Stomach (tissue), 19 donors: ENCODE results near the gene IFT172. TPM values are rescaled to one million over a fixed set of nuclear protein-coding genes. Genes with fewer than 3 reads are reported as not detected.
"Not testable (repeated sequence)": the region's sequence is repeated elsewhere in the genome, so short reads cannot be mapped to it uniquely, and the experiment has no call there.

Source experiments
- DNase-seq, 2 donors: peaks; one replicate each; pipeline versions ENCODE4 v3.0.0 to v3.0.0-alpha.2; 2013 to 2019
- H3K27ac ChIP-seq, 5 donors: fragments of 200-600 bp in 4 of 5; sonication (generic) in 4 of 5; one replicate each; pipeline ENCODE4 v1.5.1; 2013 to 2019; ENCODE audit warnings: mild to moderate bottlenecking in 1 of 5, moderate library complexity in 1 of 5
- H3K27me3 ChIP-seq, 3 donors: fragments of 200-600 bp; sonication (generic); one replicate each; pipeline ENCODE4 v1.5.1; 2017 to 2019; ENCODE audit warnings: mixed run types in 1 of 3
- H3K36me3 ChIP-seq, 4 donors: fragments of 200-600 bp; sonication (generic); 1 replicate in 3 of 4; 2 replicates in 1 of 4; pipeline ENCODE4 v1.5.1; 2016 to 2019
- H3K4me1 ChIP-seq, 4 donors: fragments of 200-600 bp; sonication (generic); one replicate each; pipeline ENCODE4 v1.5.1; 2016 to 2019
- H3K4me3 ChIP-seq, 4 donors: fragments of 200-600 bp; sonication (generic) in 3 of 4; one replicate each; pipeline ENCODE4 v1.5.1; 2016 to 2019; ENCODE audit warnings: mild to moderate bottlenecking in 1 of 4
- H3K9me3 ChIP-seq, 4 donors: fragments of 200-600 bp; sonication (generic); one replicate each; pipeline ENCODE4 v1.5.1; 2016 to 2019
- EP300 ChIP-seq: sonication (generic); formaldehyde crosslinking; IDR thresholded peaks from one replicate; pipeline ENCODE4 v1.6.1; 2017; ENCODE audit warnings: antibody characterized with exemption
- POLR2A ChIP-seq, 4 donors: fragments of 450-650 bp; IDR thresholded peaks; one replicate each; pipeline ENCODE4 v1.6.1; 2016; ENCODE audit warnings: antibody characterized with exemption in 4 of 4, control low read depth in 2 of 4, mild to moderate bottlenecking in 1 of 4, moderate library complexity in 1 of 4
- POLR2AphosphoS5 ChIP-seq, 3 donors: sonication (generic); formaldehyde crosslinking; IDR thresholded peaks; one replicate each; pipeline ENCODE4 v1.6.1; 2016; ENCODE audit warnings: antibody characterized with exemption in 3 of 3
- WGBS, 5 donors: extraction: QIAGEN DNeasy Blood & Tissue Kit in 3 of 5; methylation state at CpG; one replicate each; pipeline versions ENCODE4 v1.1.5 to v1.1.7; 2013 to 2018; 5-methylcytosine and 5-hydroxymethylcytosine counted together
- intact Hi-C: fragments of 100-400 bp; cut with DNase I; formaldehyde crosslinking; loops from one replicate; pipeline ENCODE4 v1.15.1; 2023; ENCODE audit warnings: low total_unique reads
- long read RNA-seq, 10 donors: transcript quantifications; one replicate each; lab custom pipeline, GENCODE V29; 2026
- polyA plus RNA-seq, 3 donors: library from polyadenylated mRNA; stranded (reverse); fragments of 200-250 nt; gene quantifications; one replicate each; pipeline ENCODE4 v1.2.3, GENCODE V29; 2013
- total RNA-seq, 5 donors: library from RNA; depleted of rRNA; stranded (reverse); fragments of >200 nt; gene quantifications; one replicate each; pipeline versions ENCODE4 v1.1.0 to v1.2.3, GENCODE V29; 2014 to 2016
- TF ChIP-seq, protein P1 (sequence below), 7 experiments: fragments of 450-650 bp in 4 of 7; fragments of 200-600 bp in 3 of 7; sonication (generic) in 3 of 7; IDR thresholded peaks; one replicate each; pipeline ENCODE4 v1.5.1; 2016 to 2019; ENCODE audit warnings: antibody characterized with exemption in 7 of 7, control low read depth in 2 of 7, mild to moderate bottlenecking in 1 of 7
- donor health status: healthy with polysubstance abuse.
- donor health status: Bipolar disorder and iron deficiency.
- donor health status: healthy.

The IFT172 gene, protein sequence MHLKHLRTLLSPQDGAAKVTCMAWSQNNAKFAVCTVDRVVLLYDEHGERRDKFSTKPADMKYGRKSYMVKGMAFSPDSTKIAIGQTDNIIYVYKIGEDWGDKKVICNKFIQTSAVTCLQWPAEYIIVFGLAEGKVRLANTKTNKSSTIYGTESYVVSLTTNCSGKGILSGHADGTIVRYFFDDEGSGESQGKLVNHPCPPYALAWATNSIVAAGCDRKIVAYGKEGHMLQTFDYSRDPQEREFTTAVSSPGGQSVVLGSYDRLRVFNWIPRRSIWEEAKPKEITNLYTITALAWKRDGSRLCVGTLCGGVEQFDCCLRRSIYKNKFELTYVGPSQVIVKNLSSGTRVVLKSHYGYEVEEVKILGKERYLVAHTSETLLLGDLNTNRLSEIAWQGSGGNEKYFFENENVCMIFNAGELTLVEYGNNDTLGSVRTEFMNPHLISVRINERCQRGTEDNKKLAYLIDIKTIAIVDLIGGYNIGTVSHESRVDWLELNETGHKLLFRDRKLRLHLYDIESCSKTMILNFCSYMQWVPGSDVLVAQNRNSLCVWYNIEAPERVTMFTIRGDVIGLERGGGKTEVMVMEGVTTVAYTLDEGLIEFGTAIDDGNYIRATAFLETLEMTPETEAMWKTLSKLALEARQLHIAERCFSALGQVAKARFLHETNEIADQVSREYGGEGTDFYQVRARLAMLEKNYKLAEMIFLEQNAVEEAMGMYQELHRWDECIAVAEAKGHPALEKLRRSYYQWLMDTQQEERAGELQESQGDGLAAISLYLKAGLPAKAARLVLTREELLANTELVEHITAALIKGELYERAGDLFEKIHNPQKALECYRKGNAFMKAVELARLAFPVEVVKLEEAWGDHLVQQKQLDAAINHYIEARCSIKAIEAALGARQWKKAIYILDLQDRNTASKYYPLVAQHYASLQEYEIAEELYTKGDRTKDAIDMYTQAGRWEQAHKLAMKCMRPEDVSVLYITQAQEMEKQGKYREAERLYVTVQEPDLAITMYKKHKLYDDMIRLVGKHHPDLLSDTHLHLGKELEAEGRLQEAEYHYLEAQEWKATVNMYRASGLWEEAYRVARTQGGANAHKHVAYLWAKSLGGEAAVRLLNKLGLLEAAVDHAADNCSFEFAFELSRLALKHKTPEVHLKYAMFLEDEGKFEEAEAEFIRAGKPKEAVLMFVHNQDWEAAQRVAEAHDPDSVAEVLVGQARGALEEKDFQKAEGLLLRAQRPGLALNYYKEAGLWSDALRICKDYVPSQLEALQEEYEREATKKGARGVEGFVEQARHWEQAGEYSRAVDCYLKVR (N-terminal part only)
- total RNA-seq (10 to 100 TPM in 4 of 5 donors, 1 to 10 TPM in 1; 7.4 to 88.1 (median 14.0) TPM), polyA plus RNA-seq (10 to 100 TPM; 34.7 to 66.4 (median 43.9) TPM)
- long read RNA-seq, donor 1: 0 reads
- long read RNA-seq, donor 2, full-length matches to known transcripts: 3 of 3 reads
- long read RNA-seq, donor 2, partial matches to known transcripts: 0 of 3 reads
- long read RNA-seq, donor 2, other reads (novel, unspliced or antisense): 0 of 3 reads
- long read RNA-seq, donor 3: 0 reads
- long read RNA-seq, donor 4: 0 reads
- long read RNA-seq, donor 5, full-length matches to known transcripts: 1 of 1 reads
- long read RNA-seq, donor 5, partial matches to known transcripts: 0 of 1 reads
- long read RNA-seq, donor 5, other reads (novel, unspliced or antisense): 0 of 1 reads
- long read RNA-seq, donor 6: 0 reads
- long read RNA-seq, donor 7, partial matches to known transcripts: 0 of 8 reads
- long read RNA-seq, donor 7, other reads (novel, unspliced or antisense): 7 of 8 reads
- long read RNA-seq, donor 8: 0 reads
- long read RNA-seq, donor 9, partial matches to known transcripts: 0 of 2 reads
- long read RNA-seq, donor 9, other reads (novel, unspliced or antisense): 0 of 2 reads
- long read RNA-seq, donor 10: 0 reads

DNA sequence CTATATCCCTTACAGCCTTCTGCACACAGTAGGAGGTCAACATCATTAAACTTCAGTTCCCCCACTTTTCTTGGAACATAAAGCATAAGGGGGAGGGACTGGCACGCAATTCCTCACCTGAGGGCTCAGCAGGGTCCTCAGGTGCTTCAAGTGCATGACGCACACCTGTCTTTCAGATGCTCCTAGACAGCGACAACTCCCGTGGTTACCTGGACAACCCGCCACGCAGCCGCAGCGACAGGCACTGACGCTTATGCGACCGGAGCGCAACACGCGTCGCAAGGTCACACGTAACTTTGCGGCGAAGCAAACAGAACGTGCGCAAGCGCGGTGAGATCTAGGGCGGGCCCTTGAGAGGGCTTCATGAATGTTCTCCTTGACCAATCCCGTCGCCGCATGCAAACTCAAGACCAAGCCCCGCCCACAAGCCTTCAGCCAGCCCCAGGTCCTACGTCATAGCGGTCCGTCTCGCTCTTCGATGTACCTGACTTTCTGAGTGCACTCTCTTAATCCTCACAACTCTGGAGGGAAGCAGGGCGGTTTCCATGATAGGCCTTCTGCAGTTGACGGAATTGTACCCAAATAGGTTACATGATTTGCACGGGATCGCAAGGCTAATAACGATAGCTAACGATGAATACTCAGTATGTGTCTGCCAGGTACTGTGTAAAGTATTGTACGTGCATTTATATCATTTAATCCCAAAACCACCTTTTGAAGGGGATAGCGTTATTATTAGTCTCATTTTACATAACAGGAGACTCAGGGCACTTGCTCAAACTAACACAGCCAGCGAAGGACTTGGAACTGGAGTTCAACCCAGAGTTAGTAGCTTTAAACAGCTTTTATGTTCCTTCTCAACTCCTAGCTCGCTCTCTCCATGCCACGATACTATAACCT, at the start of gene IFT172:
Gene IFT172 (minus strand): TSS at position 246 of the 900 bp plus-strand sequence. CDS start 90 bp downstream, at position 156.
- Histone ChIP-seq H3K27ac (peak within 1 kb of the TSS; percentile 21 to 87 (median 77)), H3K4me1 (peaks cover 6 to 43% (median 31%) of the 10 kb centered on the region in 4 donors), H3K27me3 (peaks cover 0 to 11% (median 0%) of the 10 kb centered on the region in 3 donors), H3K36me3 (peaks cover 0 to 16% (median 6%) of the 10 kb centered on the region in 4 donors), H3K4me3 (peak within 1 kb of the TSS; percentile 55 to 66 (median 58)), H3K9me3 (no peaks in the 10 kb centered on the region)
- intact Hi-C loops: no loop called here
- WGBS, 5 donors: 6 to 9% (median 7%) methylated on average over 41 to 43 of the region's 43 CpGs
- peak; percentile 100 for DNase-seq
- TF ChIP-seq POLR2AphosphoS5 (IDR thresholded peaks at IDR 0.05) (peak; percentile 92 to 93 (median 93)), EP300 (no peak), POLR2A (IDR thresholded peaks at IDR 0.05) (peak in 2 of 4 donors; percentile 24 to 62)
- TF ChIP-seq, protein P1, sequence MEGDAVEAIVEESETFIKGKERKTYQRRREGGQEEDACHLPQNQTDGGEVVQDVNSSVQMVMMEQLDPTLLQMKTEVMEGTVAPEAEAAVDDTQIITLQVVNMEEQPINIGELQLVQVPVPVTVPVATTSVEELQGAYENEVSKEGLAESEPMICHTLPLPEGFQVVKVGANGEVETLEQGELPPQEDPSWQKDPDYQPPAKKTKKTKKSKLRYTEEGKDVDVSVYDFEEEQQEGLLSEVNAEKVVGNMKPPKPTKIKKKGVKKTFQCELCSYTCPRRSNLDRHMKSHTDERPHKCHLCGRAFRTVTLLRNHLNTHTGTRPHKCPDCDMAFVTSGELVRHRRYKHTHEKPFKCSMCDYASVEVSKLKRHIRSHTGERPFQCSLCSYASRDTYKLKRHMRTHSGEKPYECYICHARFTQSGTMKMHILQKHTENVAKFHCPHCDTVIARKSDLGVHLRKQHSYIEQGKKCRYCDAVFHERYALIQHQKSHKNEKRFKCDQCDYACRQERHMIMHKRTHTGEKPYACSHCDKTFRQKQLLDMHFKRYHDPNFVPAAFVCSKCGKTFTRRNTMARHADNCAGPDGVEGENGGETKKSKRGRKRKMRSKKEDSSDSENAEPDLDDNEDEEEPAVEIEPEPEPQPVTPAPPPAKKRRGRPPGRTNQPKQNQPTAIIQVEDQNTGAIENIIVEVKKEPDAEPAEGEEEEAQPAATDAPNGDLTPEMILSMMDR (IDR thresholded peaks at IDR 0.05): peak in 1 of 7 experiments; percentile 6

DNA sequence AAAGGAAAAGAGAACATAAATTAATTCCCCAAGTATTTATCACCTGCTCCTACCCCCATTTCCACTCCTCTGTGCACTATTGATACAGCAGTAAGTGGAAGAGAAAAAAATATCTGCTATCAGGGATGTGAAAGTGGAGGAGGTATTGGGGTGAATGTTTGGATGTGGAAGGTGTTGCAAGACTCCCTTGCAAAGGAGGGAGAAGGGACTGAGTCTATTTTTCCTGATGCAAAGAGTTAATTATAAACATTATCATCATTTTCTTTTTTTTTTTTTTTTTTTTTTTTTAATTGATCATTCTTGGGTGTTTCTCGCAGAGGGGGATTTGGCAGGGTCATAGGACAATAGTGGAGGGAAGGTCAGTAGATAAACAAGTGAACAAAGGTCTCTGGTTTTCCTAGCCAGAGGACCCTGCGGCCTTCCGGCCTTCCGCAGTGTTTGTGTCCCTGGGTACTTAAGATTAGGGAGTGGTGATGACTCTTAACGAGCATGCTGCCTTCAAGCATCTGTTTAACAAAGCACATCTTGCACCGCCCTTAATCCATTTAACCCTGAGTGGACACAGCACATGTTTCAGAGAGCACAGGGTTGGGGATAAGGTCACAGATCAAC, 49.4 kb upstream of the IFT172 start:
- H3K27me3 ChIP-seq, H3K4me3 ChIP-seq, H3K4me1 ChIP-seq, H3K36me3 ChIP-seq, H3K27ac ChIP-seq, intact Hi-C loops, DNase-seq, H3K9me3 ChIP-seq: not testable (repeated sequence)
- 0 to 50% (median 41%) methylated on average over 1 to 5 of the region's 6 CpGs for WGBS, 5 donors

DNA sequence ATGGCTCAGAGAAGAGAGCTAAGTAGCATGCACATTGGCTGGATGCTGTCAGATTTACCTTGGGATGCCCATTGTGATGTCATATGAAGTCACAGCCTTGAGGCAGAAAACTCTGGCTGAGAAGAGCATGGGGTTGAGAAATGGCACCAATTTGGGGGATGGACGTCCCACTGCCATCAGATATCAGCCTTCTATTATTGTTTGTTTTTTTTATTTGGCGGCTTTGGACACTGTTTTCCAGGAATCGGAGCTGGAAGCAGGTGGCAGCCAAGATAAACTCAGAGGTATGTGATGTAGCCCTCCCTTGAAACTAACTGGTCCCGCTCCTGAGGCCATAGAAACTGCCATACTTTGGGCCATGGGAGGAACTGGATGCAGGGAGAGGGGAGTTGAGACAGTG, 47.7 kb upstream of the IFT172 start:
- 52 to 68% (median 57%) methylated on average over 4 of the region's 4 CpGs for WGBS, 5 donors
- Histone ChIP-seq H3K4me3 (no peak overlapping the region), H3K27ac (no peak overlapping the region), H3K4me1 (no peaks in the 10 kb centered on the region), H3K9me3 (no peaks in the 10 kb centered on the region), H3K36me3 (no peaks in the 10 kb centered on the region), H3K27me3 (no peaks in the 10 kb centered on the region)
- DNase-seq: no peak
- intact Hi-C loops: no loop called here
- TF ChIP-seq, protein P1 (IDR thresholded peaks at IDR 0.05): no peak
- TF ChIP-seq POLR2AphosphoS5 (IDR thresholded peaks at IDR 0.05): no peak
- TF ChIP-seq EP300: no peak
- no peak for TF ChIP-seq POLR2A (IDR thresholded peaks at IDR 0.05)
